HG03354 (cell line): ENCODE results near the gene IQCH.
"Not testable (repeated sequence)": the region's sequence is repeated elsewhere in the genome, so short reads cannot be mapped to it uniquely, and the experiment has no call there.

Source experiments
- ATAC-seq: cut with Tn5 transposase; IDR thresholded peaks from one replicate; pipeline ENCODE4 v1.9.1; 2021; ENCODE audit warnings: mild to moderate bottlenecking; ENCODE audit not compliant: unreplicated experiment, poor library complexity, severe bottlenecking

The IQCH gene

GRCh38 chr15:67286400-67286799 lies 31.8 kb downstream of the IQCH start:
- ATAC-seq, result not testable (repeated sequence)

GRCh38 chr15:67290319-67290718 lies 35.7 kb downstream of the IQCH start:
- ATAC-seq, result no peak

GRCh38 chr15:67296188-67296587 lies 41.6 kb downstream of the IQCH start:
- no peak for ATAC-seq

- ATAC-seq, result no peak
Observed at GRCh38 chr15:67296684-67297083, 42.1 kb downstream of the IQCH start.

GRCh38 chr15:67300266-67301025 lies 45.9 kb downstream of the IQCH start:
- no peak for ATAC-seq

- ATAC-seq, result no peak
Observed at GRCh38 chr15:67303490-67304363, 49.1 kb downstream of the IQCH start.

GRCh38 chr15:67304778-67305177 lies 50.2 kb downstream of the IQCH start:
- ATAC-seq, result no peak

- no peak for ATAC-seq
Observed at GRCh38 chr15:67305506-67305905, 50.9 kb downstream of the IQCH start.

GRCh38 chr15:67307156-67307555 lies 52.6 kb downstream of the IQCH start:
- no peak for ATAC-seq

- ATAC-seq, result no peak
Observed at GRCh38 chr15:67307889-67308597, 53.5 kb downstream of the IQCH start.

GRCh38 chr15:67311731-67312130 lies 57.1 kb downstream of the IQCH start:
- ATAC-seq, result no peak

GRCh38 chr15:67319961-67320360 lies 65.4 kb downstream of the IQCH start:
- no peak for ATAC-seq

GRCh38 chr15:67321352-67321751 lies 66.8 kb downstream of the IQCH start:
- ATAC-seq, result no peak

- no peak for ATAC-seq
Observed at GRCh38 chr15:67322481-67322880, 67.9 kb downstream of the IQCH start.

- no peak for ATAC-seq
Observed at GRCh38 chr15:67327312-67327711, 72.7 kb downstream of the IQCH start.

GRCh38 chr15:67327737-67328136 lies 73.2 kb downstream of the IQCH start:
- no peak for ATAC-seq

GRCh38 chr15:67329984-67330733 lies 75.6 kb downstream of the IQCH start:
- no peak for ATAC-seq

- ATAC-seq, result no peak
Observed at GRCh38 chr15:67331676-67332075, 77.1 kb downstream of the IQCH start.

GRCh38 chr15:67335026-67335425 lies 80.4 kb downstream of the IQCH start:
- ATAC-seq, result no peak
